Epithelial cell of proximal tubule (primary cell): Measurements from ENCODE around the gene ERI3. TPM values are rescaled to one million over a fixed set of nuclear protein-coding genes. Genes with fewer than 3 reads are reported as not detected.

Source experiments
- DNase-seq: peaks from one replicate; pipeline ENCODE4 v3.0.0-alpha.2; 2011; ENCODE audit warnings: low read depth
- H3K4me3 ChIP-seq: 2 replicates; pipeline ENCODE4 v1.5.1; 2011; ENCODE audit warnings: low read depth, mild to moderate bottlenecking, low read length
- total RNA-seq: library from RNA; depleted of rRNA; stranded (reverse); fragments of >200 nt; gene quantifications from 2 replicates; pipeline ENCODE4 v1.2.3, GENCODE V29; 2015
- TF ChIP-seq, protein P1 (sequence below): conservative IDR thresholded peaks from 2 replicates; pipeline ENCODE4 v1.5.1; 2012; ENCODE audit warnings: low read depth, mild to moderate bottlenecking, low read length

The ERI3 gene
- total RNA-seq, 1 donor from 2014 or later = 51.7 TPM

GRCh38 chr1:44361478-44361877 is 6.4 kb upstream of the ERI3 start:
- DNase-seq = no peak
- no peak overlapping the region for H3K4me3 ChIP-seq
- TF ChIP-seq, protein P1, sequence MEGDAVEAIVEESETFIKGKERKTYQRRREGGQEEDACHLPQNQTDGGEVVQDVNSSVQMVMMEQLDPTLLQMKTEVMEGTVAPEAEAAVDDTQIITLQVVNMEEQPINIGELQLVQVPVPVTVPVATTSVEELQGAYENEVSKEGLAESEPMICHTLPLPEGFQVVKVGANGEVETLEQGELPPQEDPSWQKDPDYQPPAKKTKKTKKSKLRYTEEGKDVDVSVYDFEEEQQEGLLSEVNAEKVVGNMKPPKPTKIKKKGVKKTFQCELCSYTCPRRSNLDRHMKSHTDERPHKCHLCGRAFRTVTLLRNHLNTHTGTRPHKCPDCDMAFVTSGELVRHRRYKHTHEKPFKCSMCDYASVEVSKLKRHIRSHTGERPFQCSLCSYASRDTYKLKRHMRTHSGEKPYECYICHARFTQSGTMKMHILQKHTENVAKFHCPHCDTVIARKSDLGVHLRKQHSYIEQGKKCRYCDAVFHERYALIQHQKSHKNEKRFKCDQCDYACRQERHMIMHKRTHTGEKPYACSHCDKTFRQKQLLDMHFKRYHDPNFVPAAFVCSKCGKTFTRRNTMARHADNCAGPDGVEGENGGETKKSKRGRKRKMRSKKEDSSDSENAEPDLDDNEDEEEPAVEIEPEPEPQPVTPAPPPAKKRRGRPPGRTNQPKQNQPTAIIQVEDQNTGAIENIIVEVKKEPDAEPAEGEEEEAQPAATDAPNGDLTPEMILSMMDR = peak; percentile 64

DNA sequence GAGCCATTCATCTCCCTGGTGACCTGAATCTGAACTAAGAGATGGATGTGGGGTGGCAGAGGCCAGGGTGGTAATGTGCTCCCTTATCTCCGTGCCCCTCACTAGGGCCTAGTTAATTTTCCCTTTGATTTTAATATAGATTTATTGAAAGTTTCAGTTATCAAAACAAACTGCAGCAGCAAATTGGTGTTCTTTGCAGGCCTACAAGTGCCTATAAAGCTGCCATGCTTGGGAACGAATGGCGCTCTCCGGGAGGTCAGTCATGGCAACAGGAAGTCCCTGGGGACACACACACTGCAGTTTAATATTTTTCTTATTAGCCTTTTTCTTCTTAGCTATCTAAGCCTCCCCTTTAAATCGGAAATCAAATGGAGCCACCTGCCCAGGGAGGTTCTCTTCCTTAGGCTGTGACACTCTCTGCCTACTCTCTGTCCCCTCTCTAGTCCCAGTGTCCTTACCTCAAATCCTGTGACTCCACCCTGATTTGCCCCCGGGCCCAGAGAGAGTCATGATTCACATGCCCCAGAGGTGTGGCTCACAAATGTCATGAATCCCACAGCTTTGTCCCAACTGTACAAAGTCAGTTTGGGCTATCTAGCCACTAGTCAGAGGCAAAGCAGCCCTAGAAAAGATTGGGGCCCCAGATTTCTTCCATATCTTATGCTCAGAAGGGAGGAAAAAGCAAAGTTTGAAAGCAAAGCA is 4.3 kb upstream of the ERI3 start:
- H3K4me3 ChIP-seq = no peak overlapping the region
- no peak for DNase-seq
- TF ChIP-seq, protein P1 = no peak

DNA sequence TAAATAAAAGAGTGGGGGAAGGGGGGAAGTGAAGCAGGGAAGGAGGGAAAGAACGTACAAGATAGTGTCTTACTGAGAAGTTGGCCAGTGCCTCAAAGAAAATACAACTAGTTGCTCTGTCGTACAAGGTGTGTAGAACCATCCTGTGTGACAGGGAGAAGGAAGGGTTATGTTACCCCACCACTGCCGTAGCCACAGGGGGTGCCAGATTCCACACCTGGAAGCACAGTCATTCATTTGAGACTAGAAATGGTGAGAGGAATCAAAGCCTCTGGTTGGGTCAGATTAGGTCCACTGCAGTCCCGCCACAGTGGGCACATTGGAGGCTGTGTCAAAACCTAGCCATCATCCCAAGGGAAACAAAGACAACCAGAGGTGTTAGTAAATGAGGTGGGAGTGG is 2.7 kb upstream of the ERI3 start:
- no peak for DNase-seq
- H3K4me3 ChIP-seq = no peak overlapping the region
- TF ChIP-seq, protein P1 = no peak

DNA sequence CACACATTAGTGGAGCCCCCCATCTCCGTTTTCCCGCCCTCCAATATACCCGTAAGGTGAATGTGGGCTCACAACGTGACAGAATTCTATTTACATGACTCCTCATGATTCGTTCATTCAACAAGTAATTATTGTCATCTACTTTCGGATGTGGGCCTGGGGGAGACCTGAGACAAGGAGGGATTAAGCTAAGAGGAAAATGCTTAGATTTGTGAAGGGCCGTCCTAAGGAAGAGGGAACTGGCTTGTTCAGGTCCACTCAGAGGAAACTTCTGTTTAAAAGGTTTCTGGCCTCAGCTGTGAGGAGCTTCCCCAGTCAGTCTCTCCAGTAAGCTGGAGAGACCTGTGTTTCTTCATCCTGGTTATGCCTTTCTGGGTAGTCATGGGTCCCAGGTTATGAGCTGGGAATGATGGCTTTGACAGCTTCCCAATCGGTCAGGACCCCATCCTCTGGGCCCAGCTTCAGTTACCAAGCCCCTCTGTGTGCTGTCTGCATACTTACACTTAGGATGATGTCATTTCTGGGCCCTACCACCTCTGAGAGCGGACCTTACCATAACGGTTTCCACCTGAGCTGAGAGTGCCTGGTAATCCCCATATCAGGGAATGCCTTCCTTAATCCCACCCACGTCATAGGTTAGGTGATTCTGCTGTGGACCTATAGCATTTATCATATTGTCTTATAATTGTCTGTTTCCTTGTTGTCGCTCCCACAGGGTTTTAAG is 687 bp upstream of the ERI3 start:
- no peak for DNase-seq
- H3K4me3 ChIP-seq = peak overlapping the region; percentile 88
- TF ChIP-seq, protein P1 = no peak

DNA sequence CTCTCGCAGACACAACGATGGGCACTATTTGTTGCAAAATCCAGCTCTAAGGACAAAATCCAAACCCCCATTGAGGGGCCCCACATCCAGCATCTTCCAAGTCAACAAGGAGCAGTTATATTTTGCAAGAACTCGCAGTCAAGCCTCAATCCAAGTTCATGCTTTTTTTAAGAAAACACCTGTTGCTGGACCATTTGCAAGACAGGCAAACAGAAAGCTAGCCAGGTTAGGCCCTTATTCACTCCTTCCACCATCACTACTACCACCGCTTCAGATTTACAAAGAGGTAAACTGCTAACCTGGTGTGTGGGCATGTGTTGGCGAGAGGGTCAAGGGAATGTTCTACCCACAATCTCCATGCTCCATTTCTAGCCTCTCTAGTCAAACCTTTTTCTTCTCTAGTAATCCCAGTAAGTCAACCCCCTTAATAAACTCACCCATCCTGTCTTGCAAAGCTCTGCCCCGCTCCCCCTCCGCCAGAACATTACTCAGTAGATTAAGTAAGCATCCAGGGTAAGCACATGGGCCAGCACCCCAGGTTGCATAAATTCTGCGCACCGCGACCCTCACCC is 703 bp downstream of the ERI3 start:
- no peak for DNase-seq
- peak overlapping the region; percentile 88 for H3K4me3 ChIP-seq
- TF ChIP-seq, protein P1 = no peak

- peak overlapping the region; percentile 88 for H3K4me3 ChIP-seq
- TF ChIP-seq, protein P1 = no peak
- DNase-seq = no peak
These were observed 1.5 kb downstream of the ERI3 start for GRCh38 chr1:44353604-44354003.
